Glutamatergic neuron (in vitro differentiated cells): Measurements from ENCODE around the gene SH3YL1. TPM values are rescaled to one million over a fixed set of nuclear protein-coding genes. Genes with fewer than 3 reads are reported as not detected.
A peak's percentile ranks its signal among the peaks of the same experiment; 100 is the strongest.

Experiments
- DNase-seq: peaks from one replicate; pipeline ENCODE4 v3.0.0; 2022
- H3K27ac Mint-ChIP-seq: one replicate; pipeline ENCODE4 v1.8.0; 2020; ENCODE audit warnings: mild to moderate bottlenecking, mixed read lengths, inconsistent platforms; ENCODE audit not compliant: unreplicated experiment
- H3K27me3 Mint-ChIP-seq: one replicate; pipeline ENCODE4 v1.8.0; 2020; ENCODE audit warnings: mild to moderate bottlenecking, moderate library complexity, mixed read lengths, inconsistent platforms; ENCODE audit not compliant: unreplicated experiment
- H3K36me3 Mint-ChIP-seq: one replicate; pipeline ENCODE4 v1.8.0; 2020; ENCODE audit warnings: mild to moderate bottlenecking, mixed read lengths, inconsistent platforms; ENCODE audit not compliant: unreplicated experiment
- H3K4me1 Mint-ChIP-seq: one replicate; pipeline ENCODE4 v1.8.0; 2020; ENCODE audit warnings: mild to moderate bottlenecking, low read depth, mixed read lengths, inconsistent platforms; ENCODE audit not compliant: unreplicated experiment
- H3K4me3 Mint-ChIP-seq: one replicate; pipeline ENCODE4 v1.8.0; 2020; ENCODE audit warnings: mild to moderate bottlenecking, mixed read lengths, inconsistent platforms; ENCODE audit not compliant: unreplicated experiment
- H3K9me3 Mint-ChIP-seq: one replicate; pipeline ENCODE4 v1.8.0; 2020; ENCODE audit warnings: mild to moderate bottlenecking, moderate library complexity, mixed read lengths, inconsistent platforms; ENCODE audit not compliant: unreplicated experiment
- CTCF ChIP-seq: fragments of 200-600 bp; sonication (generic); IDR thresholded peaks from one replicate; pipeline ENCODE4 v1.5.0; 2021; ENCODE audit not compliant: partially characterized antibody, unreplicated experiment
- total RNA-seq: library from RNA; stranded (reverse); fragmentation: NEBNext Ultra II Directional; extraction: Animal tissue kit (Norgen Biotek cat#: 25700); gene quantifications from one replicate; pipeline ENCODE4 v1.2.1, GENCODE V29; 2021; ENCODE audit not compliant: unreplicated experiment

The SH3YL1 gene
- total RNA-seq, 1 donor from 2014 or later, result 21.4 TPM

DNA sequence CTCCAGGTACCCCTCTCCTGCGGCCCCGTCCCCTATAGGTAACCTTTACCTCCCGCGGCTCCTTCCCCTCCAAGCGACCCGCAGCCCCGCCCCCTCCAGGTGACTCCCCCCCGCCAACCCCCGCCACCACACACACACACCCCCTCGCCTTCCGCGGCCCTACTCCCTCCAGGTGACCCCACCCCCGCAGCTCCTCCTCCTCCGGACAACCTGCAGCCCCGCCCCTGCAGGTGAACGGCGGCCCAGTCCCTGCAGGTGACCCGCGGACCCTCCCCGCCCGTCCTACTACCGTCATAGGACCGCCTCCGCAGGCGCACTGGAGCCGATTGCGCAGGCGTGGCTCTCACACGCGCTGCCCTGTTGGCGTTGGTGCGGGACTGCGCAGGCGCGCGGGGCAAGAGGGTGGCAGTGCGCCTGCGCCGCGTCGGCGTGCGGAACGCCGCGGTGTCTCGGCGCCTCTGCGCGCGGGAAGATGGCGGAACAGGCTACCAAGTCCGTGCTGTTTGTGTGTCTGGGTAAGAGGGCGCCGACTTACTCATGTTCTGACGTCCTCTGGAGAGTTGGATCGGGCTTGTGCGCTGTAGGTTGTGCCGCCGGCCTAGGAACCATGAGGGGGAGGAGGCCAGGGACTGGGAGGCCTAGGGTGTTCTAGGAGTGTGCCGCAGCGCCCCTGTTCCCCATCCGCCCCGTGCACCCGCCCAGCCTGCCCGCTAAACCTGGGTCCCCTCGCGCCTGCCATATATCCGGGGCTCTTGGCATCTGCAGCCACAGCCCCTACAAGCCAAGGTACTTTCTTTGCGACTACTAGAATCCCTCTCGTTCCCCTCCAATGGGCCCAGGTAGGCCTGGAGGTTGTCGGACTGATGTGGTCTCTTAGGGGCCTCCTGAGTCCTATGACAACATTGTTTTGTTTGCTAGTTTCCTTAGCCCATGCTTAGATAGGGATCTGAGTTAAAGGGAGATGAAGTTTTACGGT lies 949 bp upstream of the SH3YL1 start, which contains the start of gene ACP1:
Gene ACP1 (plus strand): TSS at position 455 of the 976 bp plus-strand sequence. CDS start 18 bp downstream, at position 473.
- peak within 1 kb of the TSS; percentile 68 for H3K27ac Mint-ChIP-seq
- DNase-seq, result peak; percentile 95

GRCh38 chr2:263022-263738 lies 652 bp downstream of the SH3YL1 start:
- H3K4me1 Mint-ChIP-seq, result peaks cover 25% of the 10 kb centered on the region
- TF ChIP-seq CTCF, result no peak
- peaks cover 4% of the 10 kb centered on the region for H3K36me3 Mint-ChIP-seq
- no peak overlapping the region for H3K27ac Mint-ChIP-seq
- peaks cover 9% of the 10 kb centered on the region for H3K9me3 Mint-ChIP-seq
- peak overlapping the region; percentile 78 for H3K4me3 Mint-ChIP-seq
- no peak for DNase-seq
- peaks cover 10% of the 10 kb centered on the region for H3K27me3 Mint-ChIP-seq

More for the DNA sequence above, 949 bp upstream of the SH3YL1 start, which contains the start of gene ACP1:
- peak within 1 kb of the TSS; percentile 91 for H3K4me3 Mint-ChIP-seq
- TF ChIP-seq CTCF, result no peak
- peaks cover 2% of the 10 kb centered on the region for H3K27me3 Mint-ChIP-seq
- peaks cover 16% of the 10 kb centered on the region for H3K4me1 Mint-ChIP-seq
- peaks cover 2% of the 10 kb centered on the region for H3K9me3 Mint-ChIP-seq
- no peaks in the 10 kb centered on the region for H3K36me3 Mint-ChIP-seq

DNA sequence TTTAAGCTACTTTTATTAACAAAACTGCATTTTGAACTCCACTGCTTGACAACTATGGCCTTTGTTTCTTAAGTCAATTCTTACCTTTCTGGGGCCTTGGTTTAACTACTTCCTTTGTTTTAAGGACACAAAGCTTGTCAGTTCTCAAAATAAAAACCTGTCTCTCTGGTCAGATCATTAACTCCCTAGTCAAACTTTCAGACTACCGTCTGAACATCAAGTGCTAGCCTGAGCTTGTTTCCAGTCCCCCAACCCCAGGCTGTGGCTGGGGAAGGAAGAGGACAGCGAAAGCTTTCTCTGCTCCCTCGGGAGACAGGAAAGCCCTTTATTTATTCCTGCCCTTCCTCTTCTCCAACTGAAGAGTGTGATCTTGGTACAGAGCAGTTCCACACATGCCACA lies 1.7 kb downstream of the SH3YL1 start:
- Mint-ChIP-seq H3K4me1 (peaks cover 25% of the 10 kb centered on the region), H3K27ac (no peak overlapping the region)

DNA sequence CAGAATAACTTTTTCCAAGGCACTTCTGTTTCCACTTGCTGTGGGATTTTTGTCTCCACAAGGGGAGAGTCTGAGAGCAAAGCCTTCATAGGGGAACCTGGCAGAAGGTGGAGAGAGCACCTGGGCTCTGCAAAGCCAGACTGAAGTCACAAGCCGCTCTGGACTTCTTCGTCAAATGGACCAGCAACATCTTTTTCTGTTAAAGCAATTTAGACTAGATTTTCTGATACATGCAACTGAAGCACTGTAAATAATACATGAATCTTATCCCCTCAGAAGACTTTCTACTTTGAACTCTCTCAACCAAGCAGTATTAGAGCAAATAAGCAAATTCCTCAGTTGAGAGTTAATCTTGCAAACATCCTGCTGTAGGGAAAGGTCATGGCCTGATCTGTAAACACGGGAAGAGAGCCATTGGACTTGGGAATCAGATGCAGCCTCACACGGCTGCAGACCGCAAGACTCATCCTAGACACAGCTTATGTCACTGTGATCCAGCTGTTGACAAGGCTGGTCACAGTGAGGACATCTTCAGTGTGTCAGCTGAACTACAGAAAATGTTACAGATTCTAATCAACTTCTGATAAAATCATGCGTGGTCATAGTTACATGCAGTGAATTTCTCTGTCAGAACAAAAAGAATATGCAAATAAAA lies 3.2 kb downstream of the SH3YL1 start:
- Mint-ChIP-seq H3K4me1 (peaks cover 23% of the 10 kb centered on the region), H3K4me3 (no peak overlapping the region), H3K36me3 (peaks cover 9% of the 10 kb centered on the region), H3K27me3 (peaks cover 8% of the 10 kb centered on the region), H3K9me3 (peaks cover 13% of the 10 kb centered on the region), H3K27ac (peak overlapping the region; percentile 28)
- DNase-seq, result no peak
- no peak for TF ChIP-seq CTCF

More for the DNA sequence above, 1.7 kb downstream of the SH3YL1 start:
- Mint-ChIP-seq H3K9me3 (peaks cover 13% of the 10 kb centered on the region), H3K36me3 (peaks cover 9% of the 10 kb centered on the region), H3K27me3 (peaks cover 10% of the 10 kb centered on the region), H3K4me3 (peak overlapping the region; percentile 61)
- TF ChIP-seq CTCF, result no peak
- DNase-seq, result no peak
